H9 (cell line): ENCODE measurements around the gene CPLANE1. TPM values are rescaled to one million over a fixed set of nuclear protein-coding genes. Genes with fewer than 3 reads are reported as not detected.

Source experiments
- DNase-seq: peaks from one replicate; pipeline ENCODE4 v3.0.0-alpha.2; 2017
- H2AFZ ChIP-seq: one replicate; pipeline ENCODE4 v1.6.1; 2013; ENCODE audit warnings: mild to moderate bottlenecking, low read length, control low read depth, moderate library complexity
- H2AK5ac ChIP-seq: 2 replicates; pipeline ENCODE4 v1.6.1; 2013; ENCODE audit warnings: low read length, control low read depth, mixed read lengths; ENCODE audit not compliant: insufficient read length
- H2BK120ac ChIP-seq: one replicate; pipeline ENCODE4 v1.6.1; 2013; ENCODE audit warnings: low read depth, mild to moderate bottlenecking, low read length, control low read depth, inconsistent platforms; ENCODE audit not compliant: poor library complexity, severe bottlenecking
- H2BK12ac ChIP-seq: 2 replicates; pipeline ENCODE4 v1.6.1; 2013; ENCODE audit warnings: low read length, control low read depth, mixed read lengths, low read depth; ENCODE audit not compliant: insufficient read length
- H2BK15ac ChIP-seq: 2 replicates; pipeline ENCODE4 v1.6.1; 2013; ENCODE audit warnings: low read depth, low read length, control low read depth
- H2BK20ac ChIP-seq: one replicate; pipeline ENCODE4 v1.6.1; 2013; ENCODE audit warnings: low read depth, mild to moderate bottlenecking, low read length, control low read depth, inconsistent platforms; ENCODE audit not compliant: poor library complexity, severe bottlenecking
- H2BK5ac ChIP-seq: 2 replicates; pipeline ENCODE4 v1.6.1; 2013; ENCODE audit warnings: low read length, control low read depth, mixed read lengths; ENCODE audit not compliant: insufficient read length
- H3K14ac ChIP-seq: 2 replicates; pipeline ENCODE4 v1.6.1; 2013; ENCODE audit warnings: low read length, control low read depth; ENCODE audit not compliant: insufficient read depth
- H3K18ac ChIP-seq: 2 replicates; pipeline ENCODE4 v1.6.1; 2013; ENCODE audit warnings: low read depth, mild to moderate bottlenecking, mixed read lengths, low read length, control low read depth; ENCODE audit not compliant: insufficient read length
- H3K23ac ChIP-seq: 2 replicates; pipeline ENCODE4 v1.6.1; 2013; ENCODE audit warnings: low read length, control low read depth, mixed read lengths, low read depth; ENCODE audit not compliant: insufficient read length
- H3K23me2 ChIP-seq: 2 replicates; pipeline ENCODE4 v1.6.1; 2013; ENCODE audit warnings: low read depth, mild to moderate bottlenecking, mixed read lengths, low read length, control low read depth; ENCODE audit not compliant: insufficient read length, poor library complexity, severe bottlenecking
- H3K27ac ChIP-seq: 2 replicates; pipeline ENCODE4 v1.5.1; 2013; ENCODE audit warnings: low read length, control low read depth, mixed read lengths, low read depth; ENCODE audit not compliant: insufficient read length
- H3K27me3 ChIP-seq: 2 replicates; pipeline ENCODE4 v1.6.1; 2013; ENCODE audit warnings: low read length, control low read depth, inconsistent platforms; ENCODE audit not compliant: insufficient read depth
- H3K4ac ChIP-seq: 2 replicates; pipeline ENCODE4 v1.6.1; 2013; ENCODE audit warnings: low read depth, mild to moderate bottlenecking, control low read depth, inconsistent platforms, low read length, moderate library complexity
- H3K4me1 ChIP-seq: 2 replicates; pipeline ENCODE4 v1.6.1; 2013; ENCODE audit warnings: low read length, control low read depth, inconsistent platforms; ENCODE audit not compliant: insufficient read depth
- H3K4me2 ChIP-seq: 2 replicates; pipeline ENCODE4 v1.6.1; 2013; ENCODE audit warnings: low read length, control low read depth, mixed read lengths; ENCODE audit not compliant: insufficient read length, insufficient read depth
- H3K56ac ChIP-seq: 2 replicates; pipeline ENCODE4 v1.6.1; 2013; ENCODE audit warnings: low read depth, mild to moderate bottlenecking, mixed read lengths, low read length, control low read depth; ENCODE audit not compliant: insufficient read length
- H3K79me1 ChIP-seq: 2 replicates; pipeline ENCODE4 v1.6.1; 2013; ENCODE audit warnings: low read depth, mild to moderate bottlenecking, moderate library complexity, low read length, control low read depth, inconsistent platforms; ENCODE audit not compliant: insufficient read depth, poor library complexity, severe bottlenecking
- H3K79me2 ChIP-seq: 2 replicates; pipeline ENCODE4 v1.6.1; 2013; ENCODE audit warnings: low read length, control low read depth, inconsistent platforms; ENCODE audit not compliant: insufficient read depth
- H3K9ac ChIP-seq: 2 replicates; pipeline ENCODE4 v1.6.1; 2013; ENCODE audit warnings: low read length, control low read depth, mixed read lengths; ENCODE audit not compliant: insufficient read length; ENCODE audit errors: extremely low read depth
- H3K9me3 ChIP-seq: one replicate; pipeline ENCODE4 v1.6.1; 2013; ENCODE audit warnings: low read depth, low read length, inconsistent platforms; ENCODE audit not compliant: control insufficient read depth
- H3T11ph ChIP-seq: one replicate; pipeline ENCODE4 v1.6.1; 2013; ENCODE audit warnings: mild to moderate bottlenecking, low read length, control low read depth, inconsistent platforms
- H4K20me1 ChIP-seq: one replicate; pipeline ENCODE4 v1.6.1; 2013; ENCODE audit not compliant: control insufficient read depth, insufficient read length, insufficient read depth
- H4K5ac ChIP-seq: 2 replicates; pipeline ENCODE4 v1.6.1; 2013; ENCODE audit warnings: low read depth, mild to moderate bottlenecking, mixed read lengths, low read length, control low read depth; ENCODE audit not compliant: insufficient read length
- H4K8ac ChIP-seq: replicated peaks from 2 replicates; pipeline ENCODE4 v1.6.1; 2013; ENCODE audit warnings: low read length, control low read depth, mixed read lengths, low read depth; ENCODE audit not compliant: insufficient read length
- H4K91ac ChIP-seq: 2 replicates; pipeline ENCODE4 v1.6.1; 2013; ENCODE audit warnings: low read depth, mild to moderate bottlenecking, moderate library complexity, mixed read lengths, low read length, control low read depth; ENCODE audit not compliant: insufficient read length
- H3K27ac Mint-ChIP-seq, 3 experiments: 2 replicates in 2 of 3; 3 replicates in 1 of 3; pipeline ENCODE4 v1.8.0; 2020 to 2021; ENCODE audit warnings: mixed read lengths in 3 of 3, mild to moderate bottlenecking in 1 of 3, moderate library complexity in 1 of 3
- H3K27me3 Mint-ChIP-seq: 2 replicates; pipeline ENCODE4 v1.8.0; 2021; ENCODE audit warnings: low read depth, mild to moderate bottlenecking, moderate library complexity, mixed read lengths
- H3K36me3 Mint-ChIP-seq, 3 experiments: 2 replicates in 2 of 3; 3 replicates in 1 of 3; pipeline ENCODE4 v1.8.0; 2020 to 2021; ENCODE audit warnings: low read depth in 3 of 3, mixed read lengths in 3 of 3; ENCODE audit not compliant: insufficient read depth in 1 of 3
- H3K4me1 Mint-ChIP-seq, 2 experiments: 2 replicates each; pipeline ENCODE4 v1.8.0; 2020; ENCODE audit warnings: mixed read lengths in 2 of 2
- H3K4me3 Mint-ChIP-seq, 2 experiments: 2 replicates in 1 of 2; 3 replicates in 1 of 2; pipeline ENCODE4 v1.8.0; 2020 to 2021; ENCODE audit warnings: mild to moderate bottlenecking in 2 of 2, mixed read lengths in 2 of 2, moderate library complexity in 1 of 2
- H3K9me3 Mint-ChIP-seq, 2 experiments: 2 replicates in 1 of 2; 3 replicates in 1 of 2; pipeline ENCODE4 v1.8.0; 2020; ENCODE audit warnings: mild to moderate bottlenecking in 2 of 2, mixed read lengths in 2 of 2, moderate library complexity in 1 of 2
- CTCF ChIP-seq: fragments of 200-600 bp; sonication (generic); conservative IDR thresholded peaks from 3 replicates; pipeline ENCODE4 v1.8.0; 2021; ENCODE audit warnings: antibody characterized with exemption, mild to moderate bottlenecking
- WGBS: extraction: QIAGEN DNeasy Blood & Tissue Kit; methylation state at CpG from one replicate; pipeline ENCODE4 v1.1.7; 2013; ENCODE audit warnings: missing lambda C conversion rate, low lambda C conversion rate, mixed read lengths; ENCODE audit not compliant: insufficient read length; ENCODE audit errors: extremely low coverage; 5-methylcytosine and 5-hydroxymethylcytosine counted together
- total RNA-seq: library from RNA; stranded (reverse); gene quantifications from 2 replicates; pipeline ENCODE4 v1.2.1, GENCODE V29; 2021

The CPLANE1 gene
- total RNA-seq, 1 experiment from 2014 or later, result 11.6 TPM

- Histone ChIP-seq H2BK12ac (no peak overlapping the region), H3K4me2 (no peak overlapping the region), H2BK15ac (no peak overlapping the region), H3K23me2 (no peaks in the 10 kb centered on the region), H2BK5ac (no peak overlapping the region), H2BK120ac (no peak overlapping the region), H3K18ac (no peak overlapping the region), H3K79me1 (no peaks in the 10 kb centered on the region), H3K9me3 (no peaks in the 10 kb centered on the region), H3T11ph (no peak overlapping the region), H3K56ac (no peak overlapping the region), H4K91ac (no peak overlapping the region), H4K8ac (no peak overlapping the region), H3K4ac (no peak overlapping the region), H3K27ac (no peak overlapping the region), H2AK5ac (no peak overlapping the region), H3K27me3 (no peaks in the 10 kb centered on the region), H3K9ac (no peak overlapping the region), H4K5ac (no peak overlapping the region), H3K14ac (no peak overlapping the region), H2AFZ (no peak overlapping the region), H3K23ac (no peak overlapping the region), H2BK20ac (no peak overlapping the region), H4K20me1 (no peaks in the 10 kb centered on the region), H3K79me2 (no peaks in the 10 kb centered on the region), H3K4me1 (no peaks in the 10 kb centered on the region)
- no peak for DNase-seq
- TF ChIP-seq CTCF, result no peak
- H3K36me3 Mint-ChIP-seq, result peaks cover 3 to 11% (median 4%) of the 10 kb centered on the region in 3 experiments
- WGBS, result no CpG with 5 or more reads among the region's 4 CpGs
- H3K4me1 Mint-ChIP-seq, result no peaks in the 10 kb centered on the region
- no peak overlapping the region for H3K27ac Mint-ChIP-seq
- H3K27me3 Mint-ChIP-seq, result no peaks in the 10 kb centered on the region; the same call in 1 of the 2 replicates
- no peak overlapping the region for H3K4me3 Mint-ChIP-seq
- H3K9me3 Mint-ChIP-seq, result peaks cover 26% of the 10 kb centered on the region in 2 experiments
Observed at GRCh38 chr5:37255774-37256358, 6.7 kb upstream of the CPLANE1 start.
